ENCODE measurements around the gene ANXA11.

ANXA11 gene

GRCh38 chr10:80202934-80203834 is 2.2 kb downstream of the ANXA11 start:
- no peak for TF ChIP-seq SIN3A (IDR thresholded peaks at IDR 0.05; ENCODE audit: borderline replicate concordance, insufficient read depth, low read length)
- no peak for TF ChIP-seq POLR2AphosphoS5 (IDR thresholded peaks at IDR 0.05; ENCODE audit: low read depth, low read length)
- TF ChIP-seq TAF1 (IDR thresholded peaks at IDR 0.05; ENCODE audit: borderline replicate concordance, insufficient read depth, low read length): no peak
- TF ChIP-seq FOXP2 (optimal IDR thresholded peaks at IDR 0.05; ENCODE audit: borderline replicate concordance, extremely low read depth, extremely low read length, insufficient read depth): no peak
- no peak for TF ChIP-seq REST (IDR thresholded peaks at IDR 0.05; ENCODE audit: insufficient read depth in 1 of 2, low read depth in 2 of 2, low read length in 2 of 2)

- TF ChIP-seq POLR2AphosphoS5 (IDR thresholded peaks at IDR 0.05; ENCODE audit: low read depth, low read length): no peak
- TF ChIP-seq REST (IDR thresholded peaks at IDR 0.05; ENCODE audit: insufficient read depth in 1 of 2, low read depth in 2 of 2, low read length in 2 of 2): no peak
- TF ChIP-seq SIN3A (IDR thresholded peaks at IDR 0.05; ENCODE audit: borderline replicate concordance, insufficient read depth, low read length): no peak
- no peak for TF ChIP-seq TAF1 (IDR thresholded peaks at IDR 0.05; ENCODE audit: borderline replicate concordance, insufficient read depth, low read length)
- no peak for TF ChIP-seq FOXP2 (optimal IDR thresholded peaks at IDR 0.05; ENCODE audit: borderline replicate concordance, extremely low read depth, extremely low read length, insufficient read depth)
Measured at GRCh38 chr10:80201608-80202141, 3.7 kb downstream of the ANXA11 start.

- TF ChIP-seq REST (IDR thresholded peaks at IDR 0.05; ENCODE audit: insufficient read depth in 1 of 2, low read depth in 2 of 2, low read length in 2 of 2) (no peak), TAF1 (IDR thresholded peaks at IDR 0.05; ENCODE audit: borderline replicate concordance, insufficient read depth, low read length) (no peak), POLR2AphosphoS5 (IDR thresholded peaks at IDR 0.05; ENCODE audit: low read depth, low read length) (no peak), SIN3A (IDR thresholded peaks at IDR 0.05; ENCODE audit: borderline replicate concordance, insufficient read depth, low read length) (no peak), FOXP2 (optimal IDR thresholded peaks at IDR 0.05; ENCODE audit: borderline replicate concordance, extremely low read depth, extremely low read length, insufficient read depth) (no peak)
Measured at GRCh38 chr10:80200687-80201086, 4.7 kb downstream of the ANXA11 start.

- TF ChIP-seq POLR2AphosphoS5 (IDR thresholded peaks at IDR 0.05; ENCODE audit: low read depth, low read length): no peak
- TF ChIP-seq REST (IDR thresholded peaks at IDR 0.05; ENCODE audit: insufficient read depth in 1 of 2, low read depth in 2 of 2, low read length in 2 of 2): no peak
- no peak for TF ChIP-seq TAF1 (IDR thresholded peaks at IDR 0.05; ENCODE audit: borderline replicate concordance, insufficient read depth, low read length)
- no peak for TF ChIP-seq SIN3A (IDR thresholded peaks at IDR 0.05; ENCODE audit: borderline replicate concordance, insufficient read depth, low read length)
Measured at GRCh38 chr10:80200259-80200658, 5.1 kb downstream of the ANXA11 start.

Data from PFSK-1 (cell line).